SK-N-MC (cell line): ENCODE measurements around the gene MTERF1.
"Not testable (repeated sequence)": the region's sequence is repeated elsewhere in the genome, so short reads cannot be mapped to it uniquely, and the experiment has no call there.

Source experiments
- DNase-seq: peaks from one replicate; pipeline ENCODE4 v3.0.0-alpha.2; 2011; ENCODE audit warnings: low read depth, low spot score
- H3K27ac ChIP-seq: fragments of 200-600 bp; sonication (generic); 2 replicates; pipeline ENCODE4 v1.5.1; 2016; ENCODE audit warnings: mixed run types
- H3K36me3 ChIP-seq: fragments of 200-600 bp; sonication (generic); 2 replicates; pipeline ENCODE4 v1.6.1; 2017; ENCODE audit warnings: antibody characterized with exemption, low read length, mixed read lengths; ENCODE audit not compliant: insufficient read depth
- H3K4me3 ChIP-seq: fragments of 200-600 bp; sonication (generic); 2 replicates; pipeline ENCODE4 v1.5.1; 2016
- H3K9ac ChIP-seq: fragments of 200-600 bp; sonication (generic); 2 replicates; pipeline ENCODE4 v1.8.0; 2017; ENCODE audit warnings: mixed run types, mixed read lengths; ENCODE audit not compliant: insufficient read length
- H3K9me3 ChIP-seq: fragments of 200-600 bp; sonication (generic); 2 replicates; pipeline ENCODE4 v1.6.1; 2017; ENCODE audit warnings: low read depth, mild to moderate bottlenecking, antibody characterized with exemption, low read length, moderate library complexity, mixed read lengths
- EZH2 ChIP-seq: fragments of 200-600 bp; sonication (generic); IDR thresholded peaks from one replicate; pipeline ENCODE4 v1.6.1; 2017; ENCODE audit warnings: antibody characterized with exemption
- FOXP2 ChIP-seq: optimal IDR thresholded peaks from 2 replicates; pipeline ENCODE3; 2011; ENCODE audit warnings: mild to moderate bottlenecking, moderate library complexity; ENCODE audit not compliant: insufficient read depth; ENCODE audit errors: extremely low read length, control extremely low read depth
- POLR2AphosphoS5 ChIP-seq: IDR thresholded peaks from 2 replicates; pipeline ENCODE4 v1.6.1; 2012; ENCODE audit warnings: mild to moderate bottlenecking, low read depth, low read length, borderline replicate concordance

Gene MTERF1

DNA sequence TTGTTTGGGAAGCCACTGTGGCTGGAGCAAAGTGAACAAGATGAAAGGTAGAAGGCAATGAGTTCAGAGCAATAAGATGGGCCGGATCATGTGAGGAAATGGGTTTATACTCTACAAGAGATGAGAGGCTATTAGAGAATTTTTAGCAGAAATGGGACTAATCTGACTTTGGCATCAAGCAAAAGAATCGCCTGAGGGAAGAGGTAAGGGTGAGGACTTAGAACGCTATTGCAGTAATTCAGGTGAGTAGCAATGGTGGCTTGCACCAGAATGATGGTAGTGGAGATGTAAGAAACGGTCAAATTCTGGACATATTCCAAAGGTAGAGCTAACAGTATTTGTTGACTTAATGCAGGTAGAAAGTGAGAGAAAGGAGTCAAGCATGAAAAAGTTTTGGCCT, 30.6 kb upstream of the MTERF1 start:
- DNase-seq = no peak
- TF ChIP-seq EZH2 (no peak), POLR2AphosphoS5 (no peak), FOXP2 (no peak)
- Histone ChIP-seq H3K9ac (no peak overlapping the region), H3K9me3 (no peaks in the 10 kb centered on the region), H3K4me3 (no peak overlapping the region), H3K36me3 (no peaks in the 10 kb centered on the region), H3K27ac (no peak overlapping the region)

DNA sequence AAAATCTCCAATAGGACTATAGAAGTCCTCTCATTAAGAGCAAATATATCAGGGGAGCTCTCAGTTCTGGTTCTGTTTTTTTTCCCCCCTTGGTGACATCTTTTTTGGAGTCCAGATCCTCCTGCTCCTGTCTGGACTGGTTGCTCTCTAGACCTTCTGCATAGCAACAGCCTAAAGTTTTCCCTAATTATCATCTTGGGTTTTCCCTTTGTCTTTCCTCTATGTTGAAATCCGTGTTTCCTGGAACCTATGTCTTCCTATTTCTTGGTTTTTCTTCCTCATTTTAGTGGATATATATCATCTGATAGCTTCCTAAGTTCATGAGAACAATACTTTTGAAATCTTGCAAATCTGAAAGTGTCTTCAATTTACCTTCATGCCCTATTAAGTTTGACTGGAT, 29.7 kb upstream of the MTERF1 start:
- Histone ChIP-seq H3K27ac (no peak overlapping the region), H3K9ac (no peak overlapping the region), H3K4me3 (no peak overlapping the region), H3K36me3 (no peaks in the 10 kb centered on the region), H3K9me3 (no peaks in the 10 kb centered on the region)
- TF ChIP-seq POLR2AphosphoS5 (no peak), EZH2 (no peak), FOXP2 (no peak)
- no peak for DNase-seq

DNA sequence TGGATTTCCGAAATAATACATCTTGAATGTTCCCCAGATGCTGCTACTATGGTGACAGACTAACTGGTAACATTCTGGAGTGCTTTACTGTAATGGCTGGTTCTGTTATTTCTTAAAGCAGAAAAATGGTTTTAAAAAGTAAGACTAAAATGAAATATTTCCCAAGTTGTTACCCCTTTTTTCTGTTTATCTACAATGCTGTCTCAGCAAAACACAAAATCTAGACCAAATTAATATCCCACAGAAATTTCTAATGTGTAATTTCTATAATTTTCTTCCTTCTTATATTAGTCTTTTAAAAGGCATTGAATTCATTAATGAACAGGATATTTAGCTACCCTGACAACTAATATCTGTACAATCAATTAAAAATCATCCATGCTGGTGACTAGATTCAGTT, 19.1 kb upstream of the MTERF1 start:
- H3K9ac ChIP-seq = no peak overlapping the region
- no peak for DNase-seq

DNA sequence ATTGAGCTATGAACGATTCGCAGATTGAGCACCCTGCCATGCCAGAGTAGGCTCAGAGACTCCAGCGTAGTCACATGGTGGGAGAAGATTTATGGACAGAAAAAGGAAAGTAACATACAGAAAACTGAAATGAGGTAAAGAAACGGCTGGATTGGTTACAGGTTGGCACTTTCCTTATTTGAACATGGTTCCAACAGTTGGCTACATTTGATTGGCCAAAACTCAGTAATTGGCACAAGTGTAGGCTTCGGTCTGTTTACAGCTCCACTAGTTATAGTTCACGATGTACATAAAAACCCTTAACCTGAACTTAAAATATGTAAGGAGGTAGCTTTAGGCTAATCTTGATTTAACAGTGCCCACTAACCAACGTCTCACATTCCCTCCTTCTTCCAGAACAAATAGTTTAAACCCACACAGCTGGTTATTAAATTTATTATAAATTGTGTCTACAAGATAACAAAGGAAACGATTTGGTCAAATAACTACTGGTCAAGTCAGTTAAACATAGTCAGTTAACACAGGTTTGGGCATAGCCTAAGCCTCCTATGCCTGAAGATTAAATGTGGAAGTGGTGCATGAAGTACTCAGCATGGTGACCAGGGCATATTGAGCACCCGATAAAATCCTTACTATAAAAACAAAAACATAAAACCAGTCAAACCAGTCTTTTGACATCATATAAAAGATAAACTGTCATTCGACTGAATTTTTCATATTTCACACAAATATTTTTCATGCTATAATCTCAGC, 17.9 kb upstream of the MTERF1 start:
- no peak overlapping the region for H3K9ac ChIP-seq

More for the DNA sequence above, 19.1 kb upstream of the MTERF1 start:
- no peaks in the 10 kb centered on the region for H3K36me3 ChIP-seq
- no peaks in the 10 kb centered on the region for H3K9me3 ChIP-seq
- no peak for TF ChIP-seq FOXP2
- no peak for TF ChIP-seq POLR2AphosphoS5
- TF ChIP-seq EZH2 = no peak
- no peak overlapping the region for H3K27ac ChIP-seq
- no peak overlapping the region for H3K4me3 ChIP-seq

DNA sequence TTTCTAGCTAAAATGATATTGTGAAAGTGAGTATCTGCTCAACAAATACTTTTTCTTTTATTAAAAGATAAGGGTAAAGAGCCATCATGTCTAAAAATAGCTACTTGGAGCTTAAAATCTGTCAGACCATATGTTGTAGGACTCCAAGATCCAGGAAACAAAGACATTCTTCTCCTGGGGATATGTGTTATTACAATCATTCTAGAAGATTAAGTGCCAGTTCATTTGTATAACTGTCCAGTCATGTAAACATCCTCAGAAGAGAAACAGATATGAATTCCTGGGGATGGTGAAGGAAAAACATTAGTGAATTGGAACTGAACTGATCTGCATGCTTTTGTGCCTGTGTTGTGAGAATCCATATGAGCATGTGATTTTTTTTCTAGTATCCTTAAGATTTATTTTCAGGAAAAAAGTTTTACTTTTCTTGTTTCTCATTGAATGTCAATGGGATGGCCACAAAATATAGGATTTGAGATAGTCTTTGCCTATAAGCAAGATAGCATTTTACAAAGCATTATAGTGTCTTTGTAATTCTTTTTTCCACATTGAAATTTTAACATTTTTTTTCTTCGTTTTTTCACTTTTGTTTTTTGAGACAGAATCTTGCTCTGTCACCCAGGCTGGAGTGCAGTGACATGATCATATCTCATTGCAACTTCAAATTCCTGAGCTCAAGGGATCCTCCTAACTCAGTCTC, 14.4 kb upstream of the MTERF1 start:
- TF ChIP-seq FOXP2 = no peak
- no peak for TF ChIP-seq POLR2AphosphoS5
- no peak for TF ChIP-seq EZH2
- Histone ChIP-seq H3K9me3 (no peaks in the 10 kb centered on the region), H3K9ac (no peak overlapping the region), H3K36me3 (no peaks in the 10 kb centered on the region), H3K27ac (no peak overlapping the region), H3K4me3 (no peak overlapping the region)
- no peak for DNase-seq

More for the DNA sequence above, 17.9 kb upstream of the MTERF1 start:
- no peak for DNase-seq
- TF ChIP-seq EZH2 = no peak
- TF ChIP-seq POLR2AphosphoS5 = no peak
- no peak for TF ChIP-seq FOXP2
- Histone ChIP-seq H3K27ac (no peak overlapping the region), H3K36me3 (no peaks in the 10 kb centered on the region), H3K4me3 (no peak overlapping the region), H3K9me3 (no peaks in the 10 kb centered on the region)

DNA sequence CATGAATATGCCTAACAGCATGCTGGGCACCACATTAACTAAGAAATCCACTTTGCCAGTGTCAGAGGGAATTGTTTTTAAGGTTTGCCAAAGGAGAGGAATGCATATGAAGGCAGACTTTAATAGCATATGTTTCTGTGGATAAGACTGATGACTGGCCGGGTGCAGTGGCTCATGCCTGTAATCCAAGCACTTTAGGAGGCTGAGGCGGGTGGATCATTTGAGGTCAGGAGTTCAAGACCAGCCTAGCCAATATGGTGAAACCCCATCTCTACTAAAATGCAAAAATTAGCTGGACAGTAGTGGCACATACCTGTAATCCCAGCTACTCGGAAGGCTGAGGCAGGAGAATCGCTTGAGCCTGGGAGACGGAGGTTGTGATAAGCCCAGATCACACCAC, 13.2 kb upstream of the MTERF1 start:
- H3K27ac ChIP-seq, H3K36me3 ChIP-seq, H3K9ac ChIP-seq, DNase-seq, H3K9me3 ChIP-seq, H3K4me3 ChIP-seq: not testable (repeated sequence)

DNA sequence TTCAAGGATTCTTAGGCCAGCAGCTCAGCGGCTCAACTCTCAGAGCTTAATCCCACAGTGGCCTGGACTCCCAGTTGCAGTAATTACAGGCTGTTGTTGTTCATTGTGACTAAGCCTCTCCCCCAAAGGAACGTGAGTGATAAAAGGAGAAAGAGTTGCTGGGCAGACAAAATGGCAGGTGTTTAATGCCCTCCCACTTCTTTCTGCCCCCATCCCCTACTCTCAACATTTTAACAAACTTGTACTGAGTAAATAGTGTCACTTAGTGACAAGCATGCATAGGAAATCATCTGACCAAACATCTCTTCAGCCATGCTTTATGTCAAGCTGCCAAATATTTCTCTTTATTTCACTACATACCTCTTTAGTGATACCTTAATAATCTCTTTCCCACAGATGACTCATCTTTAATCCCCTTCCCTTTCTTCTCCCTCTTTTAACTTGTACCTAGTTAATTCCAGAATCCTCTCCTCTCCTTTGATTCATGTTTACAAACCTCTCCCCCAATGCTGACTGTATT, 12.4 kb upstream of the MTERF1 start:
- no peak for DNase-seq
- H3K9me3 ChIP-seq = no peaks in the 10 kb centered on the region
- no peak for TF ChIP-seq FOXP2
- H3K4me3 ChIP-seq = no peak overlapping the region
- no peaks in the 10 kb centered on the region for H3K36me3 ChIP-seq
- H3K27ac ChIP-seq = no peak overlapping the region
- H3K9ac ChIP-seq = no peak overlapping the region

DNA sequence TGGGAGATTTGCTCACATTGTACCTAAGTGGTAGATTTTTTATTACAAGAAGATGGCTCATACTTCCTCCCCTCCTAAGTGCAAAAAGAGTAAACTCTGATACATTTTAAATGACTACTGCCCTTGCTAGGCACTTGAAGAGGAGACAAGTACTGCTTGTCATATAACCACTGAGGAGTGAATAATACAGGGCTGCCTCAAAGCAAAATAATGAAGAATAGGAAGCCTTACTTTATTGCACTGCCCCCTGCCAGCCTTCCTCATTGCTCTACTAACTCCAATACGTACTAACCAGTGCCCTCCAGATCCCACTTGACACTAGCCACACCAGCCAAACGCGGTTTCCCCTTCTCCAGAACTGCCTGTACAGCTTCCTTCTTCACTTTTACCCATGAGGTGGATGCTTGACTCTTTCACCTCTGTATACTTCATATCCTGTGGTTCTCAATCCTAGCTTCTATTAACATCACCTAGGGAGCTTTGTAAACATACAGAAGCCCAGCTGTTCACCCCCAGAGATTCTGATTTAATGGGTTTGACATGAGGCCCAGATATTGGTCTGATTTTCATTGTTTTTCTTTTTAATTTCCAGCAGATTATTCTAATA, 11.7 kb upstream of the MTERF1 start:
- H3K27ac ChIP-seq = no peak overlapping the region

DNA sequence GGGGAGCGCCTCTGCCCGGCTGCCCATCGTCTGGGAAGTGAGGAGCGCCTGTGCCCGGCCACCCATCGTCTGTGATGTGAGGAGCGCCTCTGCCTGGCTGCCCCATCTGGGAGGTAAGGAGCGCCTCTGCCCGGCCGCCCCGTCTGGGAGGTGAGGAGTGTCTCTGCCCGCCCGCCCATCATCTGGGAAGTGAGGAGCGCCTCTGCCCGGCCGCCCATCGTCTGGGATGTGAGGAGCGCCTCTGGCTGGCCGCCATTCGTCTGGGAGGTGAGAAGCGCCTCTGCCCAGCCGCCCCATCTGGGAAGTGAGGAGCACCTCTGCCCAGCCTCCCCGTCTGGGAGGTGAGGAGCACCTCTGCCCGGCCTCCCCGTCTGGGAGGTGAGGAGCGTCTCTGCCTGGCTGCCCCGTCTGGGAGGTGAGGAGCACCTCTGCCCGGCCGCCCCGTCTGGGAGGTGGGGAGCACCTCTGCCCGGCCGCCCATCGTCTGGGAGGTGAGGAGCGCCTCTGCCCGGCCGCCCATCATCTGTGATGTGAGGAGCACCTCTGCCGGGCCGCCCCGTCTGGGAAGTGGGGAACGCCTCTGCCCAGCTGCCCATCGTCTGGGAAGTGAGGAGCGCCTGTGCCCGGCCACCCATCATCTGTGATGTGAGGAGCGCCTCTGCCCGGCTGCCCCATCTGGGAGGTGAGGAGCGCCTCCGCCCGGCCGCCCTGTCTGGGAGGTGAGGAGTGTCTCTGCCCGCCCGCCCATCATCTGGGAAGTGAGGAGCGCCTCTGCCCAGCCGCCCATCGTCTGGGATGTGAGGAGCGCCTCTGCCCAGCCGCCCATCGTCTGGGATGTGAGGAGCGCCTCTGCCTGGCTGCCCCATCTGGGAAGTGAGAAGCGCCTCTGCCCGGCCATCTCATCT, 8.0 kb upstream of the MTERF1 start:
- DNase-seq, H3K36me3 ChIP-seq, H3K9me3 ChIP-seq, H3K4me3 ChIP-seq, H3K27ac ChIP-seq, H3K9ac ChIP-seq: not testable (repeated sequence)

More for the DNA sequence above, 11.7 kb upstream of the MTERF1 start:
- H3K9me3 ChIP-seq = no peaks in the 10 kb centered on the region
- no peak for TF ChIP-seq FOXP2
- no peak for TF ChIP-seq POLR2AphosphoS5
- no peak for TF ChIP-seq EZH2
- H3K9ac ChIP-seq = no peak overlapping the region
- H3K36me3 ChIP-seq = no peaks in the 10 kb centered on the region
- no peak overlapping the region for H3K4me3 ChIP-seq
- no peak for DNase-seq

DNA sequence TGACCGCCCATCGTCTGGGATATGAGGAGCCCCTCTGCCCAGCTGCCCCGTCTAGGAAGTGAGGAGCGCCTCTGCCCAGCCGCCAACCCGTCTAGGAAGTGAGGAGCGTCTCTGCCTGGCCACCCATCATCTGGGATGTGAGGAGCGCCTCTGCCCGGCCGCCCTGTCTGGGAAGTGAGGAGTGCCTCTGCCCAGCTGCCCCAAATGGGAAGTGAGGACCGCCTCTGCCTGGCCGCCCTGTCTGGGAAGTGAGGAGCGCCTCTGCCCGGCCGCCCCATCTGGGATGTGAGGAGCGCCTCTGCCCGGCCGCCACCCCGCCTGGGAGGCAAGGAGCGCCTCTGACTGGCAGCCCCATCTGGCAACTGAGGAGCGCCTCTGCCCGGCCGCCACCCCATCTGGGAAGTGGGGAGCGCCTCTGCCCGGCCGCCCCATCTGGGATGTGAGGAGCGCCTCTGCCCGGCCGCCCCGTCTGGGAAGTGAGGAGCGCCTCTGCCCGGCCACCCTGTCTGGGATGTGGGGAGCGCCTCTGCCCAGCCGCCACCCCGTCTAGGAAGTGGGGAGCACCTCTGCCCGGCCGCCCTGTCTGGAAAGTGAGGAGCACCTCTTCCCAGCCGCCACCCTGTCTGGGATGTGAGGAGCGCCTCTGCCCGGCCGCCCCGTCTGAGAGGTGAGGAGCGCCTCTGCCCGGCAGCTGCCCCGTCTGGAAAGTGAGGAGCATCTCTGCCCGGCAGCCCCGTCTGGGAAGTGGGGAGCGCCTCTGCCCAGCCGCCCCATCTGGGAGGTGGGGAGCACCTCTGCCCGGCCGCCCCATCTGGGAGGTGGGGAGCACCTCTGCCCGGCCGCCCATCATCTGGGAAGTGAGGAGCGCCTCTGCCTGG, 7.1 kb upstream of the MTERF1 start:
- H3K4me3 ChIP-seq, H3K9me3 ChIP-seq, H3K36me3 ChIP-seq, H3K9ac ChIP-seq, DNase-seq, H3K27ac ChIP-seq: not testable (repeated sequence)
